IMR-90 (cell line): ENCODE measurements around the gene DDX60. TPM values are rescaled to one million over a fixed set of nuclear protein-coding genes. Genes with fewer than 3 reads are reported as not detected.

Experiments
- ATAC-seq: fragments of 200-7000 bp; cut with Tn5 transposase; 2 replicates; pipeline ENCODE4 v1.9.1; 2020; ENCODE audit warnings: low read depth, mild to moderate bottlenecking, moderate library complexity
- BruUV-seq: library from RNA; stranded (reverse); fragments of 400-500 nt; replicated peaks from 2 replicates; lab custom pipeline; 2021; lab: Mats Ljungman, UMichigan
- CTCF ChIA-PET: fragments of 300-600 bp; formaldehyde crosslinking; extraction: SDS; loops from one replicate; lab custom pipeline; 2021; ENCODE audit warnings: antibody characterized with exemption; lab: Yijun Ruan, JAX
- POLR2A ChIA-PET: fragments of 300-600 bp; sonication (Branson Sonifier 250); formaldehyde crosslinking; loops from one replicate; lab custom pipeline; 2022; ENCODE audit warnings: antibody characterized with exemption; ENCODE audit not compliant: unreplicated experiment; lab: Charles Lee
- DNase-seq: peaks from one replicate; pipeline ENCODE4 v3.0.0; 2013
- H2AFZ ChIP-seq: replicated peaks from 2 replicates; pipeline ENCODE3; 2013; ENCODE audit warnings: low read length, mild to moderate bottlenecking; ENCODE audit not compliant: poor library complexity
- H2AK5ac ChIP-seq: 2 replicates; pipeline ENCODE4 v1.6.1; 2013; ENCODE audit warnings: low read depth, low read length, inconsistent platforms
- H2AK9ac ChIP-seq: replicated peaks from 2 replicates; pipeline ENCODE3; 2013; ENCODE audit warnings: mild to moderate bottlenecking, low read depth, low read length, moderate library complexity; ENCODE audit not compliant: poor library complexity
- H2BK120ac ChIP-seq: 2 replicates; pipeline ENCODE4 v1.6.1; 2013; ENCODE audit warnings: low read depth, low read length, inconsistent platforms
- H2BK15ac ChIP-seq: 3 replicates; pipeline ENCODE4 v1.6.1; 2013; ENCODE audit warnings: low read depth, low read length, inconsistent platforms
- H2BK20ac ChIP-seq: 2 replicates; pipeline ENCODE4 v1.6.1; 2013; ENCODE audit warnings: low read depth, mild to moderate bottlenecking, inconsistent platforms, low read length, moderate library complexity
- H2BK5ac ChIP-seq: 2 replicates; pipeline ENCODE4 v1.6.1; 2013; ENCODE audit warnings: mild to moderate bottlenecking, low read depth, low read length, inconsistent platforms; ENCODE audit not compliant: poor library complexity, severe bottlenecking
- H3K14ac ChIP-seq: replicated peaks from 2 replicates; pipeline ENCODE4 v1.6.1; 2013; ENCODE audit warnings: low read depth, low read length, inconsistent platforms
- H3K18ac ChIP-seq: 2 replicates; pipeline ENCODE4 v1.6.1; 2013; ENCODE audit warnings: low read depth, low read length, control low read depth
- H3K23ac ChIP-seq: 2 replicates; pipeline ENCODE4 v1.6.1; 2013; ENCODE audit warnings: low read depth, low read length, inconsistent platforms
- H3K27ac ChIP-seq: 2 replicates; pipeline ENCODE4 v1.5.1; 2013; ENCODE audit warnings: mild to moderate bottlenecking, control low read depth, low read length; ENCODE audit not compliant: insufficient read depth
- H3K27me3 ChIP-seq: 2 replicates; pipeline ENCODE4 v1.6.1; 2013; ENCODE audit warnings: low read length; ENCODE audit not compliant: control insufficient read depth, insufficient read depth
- H3K36me3 ChIP-seq: 2 replicates; pipeline ENCODE4 v1.6.1; 2013; ENCODE audit warnings: low read length, mixed read lengths; ENCODE audit not compliant: control insufficient read depth, insufficient read depth
- H3K4ac ChIP-seq: 2 replicates; pipeline ENCODE4 v1.6.1; 2013; ENCODE audit warnings: low read depth, low read length, inconsistent platforms
- H3K4me1 ChIP-seq: 2 replicates; pipeline ENCODE4 v1.6.1; 2013; ENCODE audit warnings: low read length, mixed read lengths; ENCODE audit not compliant: control insufficient read depth, insufficient read depth
- H3K4me2 ChIP-seq: 2 replicates; pipeline ENCODE4 v1.6.1; 2013; ENCODE audit warnings: low read depth, mild to moderate bottlenecking, control low read depth, low read length, moderate library complexity
- H3K4me3 ChIP-seq: 2 replicates; pipeline ENCODE4 v1.5.1; 2013; ENCODE audit warnings: low read depth, mild to moderate bottlenecking, control low read depth, low read length, moderate library complexity; ENCODE audit not compliant: insufficient read depth
- H3K56ac ChIP-seq: 2 replicates; pipeline ENCODE4 v1.6.1; 2013; ENCODE audit warnings: low read length, inconsistent platforms; ENCODE audit not compliant: insufficient read depth; ENCODE audit errors: extremely low read depth
- H3K79me1 ChIP-seq, 2 experiments: 2 replicates each; pipeline ENCODE4 v1.6.1; 2013; ENCODE audit warnings: low read length in 2 of 2, inconsistent platforms in 1 of 2, low read depth in 1 of 2
- H3K9ac ChIP-seq: 2 replicates; pipeline ENCODE4 v1.6.1; 2013; ENCODE audit warnings: low read depth, low read length, control low read depth
- H3K9me1 ChIP-seq: 2 replicates; pipeline ENCODE4 v1.6.1; 2013; ENCODE audit warnings: low read length, inconsistent platforms; ENCODE audit not compliant: insufficient read depth
- H3K9me3 ChIP-seq: 2 replicates; pipeline ENCODE4 v1.6.1; 2013; ENCODE audit warnings: low read length; ENCODE audit not compliant: control insufficient read depth, insufficient read depth
- H4K20me1 ChIP-seq: 2 replicates; pipeline ENCODE4 v1.6.1; 2013; ENCODE audit warnings: low read length, inconsistent platforms; ENCODE audit not compliant: insufficient read depth
- H4K5ac ChIP-seq: 2 replicates; pipeline ENCODE4 v1.6.1; 2013; ENCODE audit warnings: mild to moderate bottlenecking, low read depth, low read length, control low read depth
- H4K8ac ChIP-seq, 2 experiments: 2 replicates each; pipeline ENCODE4 v1.6.1; 2013; ENCODE audit warnings: low read depth in 2 of 2, low read length in 2 of 2, control low read depth in 1 of 2, inconsistent platforms in 1 of 2
- H4K91ac ChIP-seq: 2 replicates; pipeline ENCODE4 v1.6.1; 2013; ENCODE audit warnings: low read depth, low read length, inconsistent platforms; ENCODE audit not compliant: insufficient read depth
- CEBPB ChIP-seq: IDR thresholded peaks from 2 replicates; pipeline ENCODE4 v1.6.1; 2012; ENCODE audit warnings: low read depth, low read length, improper control_type of control experiment
- CHD1 ChIP-seq: IDR thresholded peaks from 2 replicates; pipeline ENCODE4 v1.6.1; 2012; ENCODE audit warnings: low read depth, low read length, improper control_type of control experiment
- MAFK ChIP-seq: IDR thresholded peaks from 2 replicates; pipeline ENCODE4 v1.6.1; 2012; ENCODE audit warnings: low read depth, low read length, improper control_type of control experiment
- MAZ ChIP-seq: IDR thresholded peaks from 2 replicates; pipeline ENCODE4 v1.6.1; 2012; ENCODE audit warnings: low read depth, mild to moderate bottlenecking, low read length, improper control_type of control experiment, moderate library complexity, borderline replicate concordance
- NFE2L2 ChIP-seq: fragments of 150-350 bp; IDR thresholded peaks from 2 replicates; pipeline ENCODE4 v1.6.1; 2016; ENCODE audit warnings: low read depth, mild to moderate bottlenecking, low read length
- POLR2A ChIP-seq: IDR thresholded peaks from 2 replicates; pipeline ENCODE4 v1.6.1; 2012; ENCODE audit warnings: mild to moderate bottlenecking, low read depth, low read length
- WGBS, 2 experiments: methylation state at CpG; one replicate each; pipeline versions ENCODE4 v1.1.5 to v1.1.7; 2013; ENCODE audit warnings: missing lambda C conversion rate in 2 of 2; ENCODE audit not compliant: insufficient read length in 1 of 2; ENCODE audit errors: extremely low coverage in 2 of 2; 5-methylcytosine and 5-hydroxymethylcytosine counted together
- dilution Hi-C: fragments of 300-500 bp; cut with HindIII; formaldehyde crosslinking; loops from one replicate; pipeline ENCODE4 v1.14.3; 2018; ENCODE audit warnings: low sequenced_read_pairs; ENCODE audit not compliant: unreplicated experiment
- in situ Hi-C: fragments of 300-500 bp; cut with MboI; formaldehyde crosslinking; loops from 3 replicates; pipeline ENCODE4 v1.14.3; 2019; ENCODE audit warnings: low sequenced_read_pairs, inconsistent platforms, mixed read lengths
- intact Hi-C: fragments of 100-400 bp; cut with micrococcal nuclease; formaldehyde crosslinking; loops from 2 replicates; pipeline ENCODE4 v1.10.0; 2022
- polyA plus RNA-seq, 3 experiments: library from polyadenylated mRNA; depleted of rRNA; stranded (reverse); fragments of >200 nt; gene quantifications; 2 replicates each; pipeline ENCODE4 v1.2.3, GENCODE V29; 2012; ENCODE audit warnings: low replicate concordance in 1 of 3
- total RNA-seq: library from RNA; depleted of rRNA; stranded (reverse); fragments of >200 nt; gene quantifications from 2 replicates; pipeline ENCODE4 v1.2.3, GENCODE V29; 2012
- TF ChIP-seq, protein P1 (sequence below): fragments of 150-350 bp; IDR thresholded peaks from 2 replicates; pipeline ENCODE4 v1.6.1; 2017; ENCODE audit warnings: mild to moderate bottlenecking, antibody characterized with exemption, low read length, low read depth

DDX60 gene
- total and polyA plus RNA-seq, 2 of the 4 experiments (the other 2 are of a cell fraction): 3.1 to 6.6 TPM

DNA sequence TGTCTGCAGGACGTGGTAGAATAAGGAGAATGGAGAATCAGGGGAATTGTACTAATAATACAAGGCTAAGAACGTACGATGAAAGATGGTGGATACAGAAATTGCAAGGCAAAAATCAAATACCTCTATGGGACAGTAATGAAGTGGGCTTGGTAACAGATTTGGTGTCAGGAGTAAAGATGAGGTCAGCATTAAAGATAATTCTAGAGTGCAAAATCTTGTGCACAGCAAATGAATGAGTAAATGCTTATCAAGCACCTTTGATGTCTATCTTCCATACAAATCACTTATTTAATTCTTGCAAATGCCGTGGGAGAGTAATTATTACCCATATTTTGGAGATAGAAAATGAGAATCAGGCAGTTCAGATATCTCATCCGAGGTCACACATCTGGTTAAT is 70.9 kb downstream of the DDX60 start:
- dilution Hi-C loops: no loop called here
- H2AK5ac ChIP-seq: no peak overlapping the region
- no peak overlapping the region for H2AK9ac ChIP-seq
- ChIA-PET CTCF (no interaction called here), POLR2A (no interaction called here)
- no peaks in the 10 kb centered on the region for H3K9me1 ChIP-seq
- TF ChIP-seq, protein P1, sequence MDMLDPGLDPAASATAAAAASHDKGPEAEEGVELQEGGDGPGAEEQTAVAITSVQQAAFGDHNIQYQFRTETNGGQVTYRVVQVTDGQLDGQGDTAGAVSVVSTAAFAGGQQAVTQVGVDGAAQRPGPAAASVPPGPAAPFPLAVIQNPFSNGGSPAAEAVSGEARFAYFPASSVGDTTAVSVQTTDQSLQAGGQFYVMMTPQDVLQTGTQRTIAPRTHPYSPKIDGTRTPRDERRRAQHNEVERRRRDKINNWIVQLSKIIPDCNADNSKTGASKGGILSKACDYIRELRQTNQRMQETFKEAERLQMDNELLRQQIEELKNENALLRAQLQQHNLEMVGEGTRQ: no peak
- TF ChIP-seq POLR2A (no peak), MAZ (no peak), CEBPB (no peak), NFE2L2 (no peak), MAFK (peak; percentile 42; the same call in 1 of the 2 replicates), CHD1 (no peak)
- no peaks in the 10 kb centered on the region for H3K79me1 ChIP-seq
- no peak overlapping the region for H3K18ac ChIP-seq
- H3K4me3 ChIP-seq: no peak overlapping the region
- no peak overlapping the region for H2BK5ac ChIP-seq
- no peak overlapping the region for H2BK120ac ChIP-seq
- no peak overlapping the region for H3K9ac ChIP-seq
- no peak overlapping the region for H3K56ac ChIP-seq
- no peak overlapping the region for H4K91ac ChIP-seq
- H2BK20ac ChIP-seq: no peak overlapping the region
- no peak overlapping the region for H3K27ac ChIP-seq
- H3K4me2 ChIP-seq: no peak overlapping the region
- no CpG with 5 or more reads among the region's 5 CpGs for WGBS, 2 experiments
- H3K14ac ChIP-seq: no peak overlapping the region
- H2AFZ ChIP-seq: no peak overlapping the region
- H2BK15ac ChIP-seq: no peak overlapping the region
- no peaks in the 10 kb centered on the region for H3K4me1 ChIP-seq
- no peaks in the 10 kb centered on the region for H3K9me3 ChIP-seq
- intact Hi-C loops: no loop called here
- no peak overlapping the region for H3K23ac ChIP-seq
- no peak overlapping the region for H3K4ac ChIP-seq
- H4K8ac ChIP-seq: no peak overlapping the region
- ATAC-seq (no peak), DNase-seq (no peak)
- no peaks in the 10 kb centered on the region for H4K20me1 ChIP-seq
- no TSS peak for BruUV-seq
- H3K36me3 ChIP-seq: no peaks in the 10 kb centered on the region
- H3K27me3 ChIP-seq: no peaks in the 10 kb centered on the region
- H4K5ac ChIP-seq: no peak overlapping the region
- in situ Hi-C loops: no loop called here
